Measurements from ENCODE around the gene FUS.

Gene FUS

GRCh38 chr16:31202414-31203375 lies 22.8 kb downstream of the FUS start, which contains the start of gene PYCARD:
Gene PYCARD, minus strand, starts transcription at chr16:31202760. Its CDS starts 70 bp downstream, at chr16:31202690.
- DNase-seq (ENCODE audit: low spot score) = peak; percentile 49

GRCh38 chr16:31204871-31205666 lies 25.1 kb downstream of the FUS start:
- no peak for DNase-seq (ENCODE audit: low spot score)

DNA sequence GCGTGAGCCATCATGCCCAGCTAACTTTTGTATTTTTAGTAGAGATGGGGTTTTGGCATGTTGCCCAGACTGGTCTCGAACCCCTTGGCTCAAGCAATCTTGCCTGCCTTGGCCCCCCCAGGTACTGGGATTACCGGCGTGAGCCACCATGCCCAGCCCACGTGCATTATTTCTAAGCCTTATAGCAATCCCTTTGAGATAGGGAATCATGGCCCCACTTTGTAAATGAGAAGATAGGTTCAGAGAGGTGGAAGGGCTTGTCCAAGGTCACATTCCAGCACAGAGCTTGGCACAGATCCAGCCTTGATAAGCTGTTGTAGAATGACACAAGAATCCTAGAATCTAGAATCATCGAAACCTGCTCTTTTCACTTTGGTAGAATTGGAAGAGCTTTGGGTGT lies 26.8 kb downstream of the FUS start:
- DNase-seq (ENCODE audit: low spot score) = no peak

DNA sequence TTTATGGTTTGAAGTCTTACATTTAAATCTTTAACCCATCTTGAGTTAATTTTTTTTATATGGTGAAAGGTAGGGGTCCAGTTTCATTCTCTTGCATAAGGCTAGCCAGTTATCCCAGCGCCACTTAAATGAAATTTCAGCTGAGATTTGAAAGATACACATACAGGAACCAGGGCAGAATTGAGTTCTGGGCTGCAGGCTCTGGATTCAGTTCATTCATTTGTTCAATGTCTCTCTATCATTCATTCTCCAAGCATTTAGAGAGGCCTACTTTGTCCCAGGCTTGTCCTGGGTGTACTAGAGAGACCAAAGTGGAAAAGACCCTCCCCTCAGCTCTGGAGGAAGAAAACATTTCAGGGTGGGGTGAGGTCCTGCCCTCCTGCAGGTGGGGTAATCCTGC lies 33.4 kb downstream of the FUS start:
- no peak for DNase-seq (ENCODE audit: low spot score)

- no peak for DNase-seq (ENCODE audit: low spot score)
Measured at GRCh38 chr16:31213877-31214707, 34.2 kb downstream of the FUS start, which contains the start of gene TRIM72. Gene TRIM72, plus strand, starts transcription at chr16:31214119. Its CDS starts 620 bp downstream, at chr16:31214739.

DNA sequence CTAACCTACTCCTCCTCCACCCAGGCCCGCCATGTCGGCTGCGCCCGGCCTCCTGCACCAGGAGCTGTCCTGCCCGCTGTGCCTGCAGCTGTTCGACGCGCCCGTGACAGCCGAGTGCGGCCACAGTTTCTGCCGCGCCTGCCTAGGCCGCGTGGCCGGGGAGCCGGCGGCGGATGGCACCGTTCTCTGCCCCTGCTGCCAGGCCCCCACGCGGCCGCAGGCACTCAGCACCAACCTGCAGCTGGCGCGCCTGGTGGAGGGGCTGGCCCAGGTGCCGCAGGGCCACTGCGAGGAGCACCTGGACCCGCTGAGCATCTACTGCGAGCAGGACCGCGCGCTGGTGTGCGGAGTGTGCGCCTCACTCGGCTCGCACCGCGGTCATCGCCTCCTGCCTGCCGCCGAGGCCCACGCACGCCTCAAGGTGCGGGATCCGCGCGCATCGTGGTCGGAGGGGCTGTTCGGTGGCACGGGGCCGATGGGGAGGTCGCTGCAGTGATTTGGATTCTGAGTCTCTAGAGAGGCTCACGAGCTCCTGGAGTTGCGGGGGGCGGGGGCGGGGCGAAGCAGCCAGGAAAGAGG lies 34.9 kb downstream of the FUS start:
- no peak for DNase-seq (ENCODE audit: low spot score)

GRCh38 chr16:31215287-31216162 lies 35.6 kb downstream of the FUS start:
- no peak for DNase-seq (ENCODE audit: low spot score)

GRCh38 chr16:31216422-31217135 lies 36.6 kb downstream of the FUS start, which contains the start of gene PYDC1:
Gene PYDC1, minus strand, starts transcription at chr16:31217135. Its CDS starts 107 bp downstream, at chr16:31217028.
- DNase-seq (ENCODE audit: low spot score) = no peak

DNA sequence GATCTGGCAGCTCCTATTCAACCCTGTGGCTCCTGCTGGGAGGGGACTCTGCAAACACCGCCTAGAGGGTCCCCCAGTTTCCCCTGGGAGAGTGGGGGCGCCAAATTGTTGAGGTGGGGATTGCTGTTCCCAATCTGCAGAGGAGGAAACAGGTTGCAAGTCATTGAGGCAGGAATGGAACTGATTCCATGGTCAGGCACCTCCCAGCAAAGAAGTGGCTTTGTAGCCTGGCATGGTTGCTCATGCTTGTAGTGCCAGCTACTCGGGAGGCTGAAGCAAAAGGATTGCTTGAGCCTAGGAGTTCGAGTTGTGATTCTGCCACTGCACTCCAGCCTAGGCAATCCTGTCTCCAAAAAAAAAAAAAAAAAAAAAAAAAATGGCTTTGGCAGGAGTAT lies 37.2 kb downstream of the FUS start:
- no peak for DNase-seq (ENCODE audit: low spot score)

DNA sequence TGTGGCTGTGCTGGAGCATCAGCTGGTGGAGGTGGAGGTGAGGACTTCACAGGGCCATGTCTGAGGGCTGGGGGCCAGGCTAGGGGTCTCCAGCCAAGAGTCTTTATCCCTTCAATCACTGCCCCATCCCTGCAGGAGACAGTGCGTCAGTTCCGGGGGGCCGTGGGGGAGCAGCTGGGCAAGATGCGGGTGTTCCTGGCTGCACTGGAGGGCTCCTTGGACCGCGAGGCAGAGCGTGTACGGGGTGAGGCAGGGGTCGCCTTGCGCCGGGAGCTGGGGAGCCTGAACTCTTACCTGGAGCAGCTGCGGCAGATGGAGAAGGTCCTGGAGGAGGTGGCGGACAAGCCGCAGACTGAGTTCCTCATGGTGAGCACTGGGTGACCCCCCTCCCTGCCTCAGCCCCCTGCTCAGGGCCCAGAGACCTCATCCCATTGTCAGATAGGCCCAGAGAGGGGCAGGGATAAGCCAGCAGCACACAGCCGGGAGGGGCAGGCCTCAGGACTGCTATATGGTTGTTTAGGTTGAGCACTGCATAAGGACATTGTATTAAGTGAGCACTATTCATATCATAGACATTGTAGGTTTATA lies 39.3 kb downstream of the FUS start:
- DNase-seq (ENCODE audit: low spot score) = no peak

- DNase-seq (ENCODE audit: low spot score) = no peak
Measured at GRCh38 chr16:31221357-31222160, 41.6 kb downstream of the FUS start.

DNA sequence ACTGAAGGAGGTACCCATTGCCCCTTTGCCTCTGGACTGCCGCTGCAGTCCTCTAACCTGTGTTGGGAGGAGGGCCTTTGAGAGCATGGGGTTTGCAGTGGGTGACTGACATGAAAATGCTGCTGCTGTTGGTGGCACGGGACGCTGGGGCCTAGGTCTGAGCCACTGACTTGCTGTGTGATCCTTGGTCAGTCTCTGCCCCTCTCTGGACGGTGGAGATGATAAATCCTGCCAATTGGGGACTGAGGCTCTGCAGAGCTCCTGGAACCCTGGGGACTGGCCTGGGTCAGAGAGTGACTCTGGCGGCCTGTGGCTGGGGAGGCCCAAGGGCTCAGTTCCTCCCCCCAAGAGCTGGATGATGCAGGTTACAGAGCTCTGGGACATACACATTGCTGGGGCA lies 43.1 kb downstream of the FUS start:
- no peak for DNase-seq (ENCODE audit: low spot score)

- DNase-seq (ENCODE audit: low spot score) = no peak
Measured at GRCh38 chr16:31224092-31224955, 44.4 kb downstream of the FUS start.

GRCh38 chr16:31225193-31225592 lies 45.3 kb downstream of the FUS start:
- no peak for DNase-seq (ENCODE audit: low spot score)

DNA sequence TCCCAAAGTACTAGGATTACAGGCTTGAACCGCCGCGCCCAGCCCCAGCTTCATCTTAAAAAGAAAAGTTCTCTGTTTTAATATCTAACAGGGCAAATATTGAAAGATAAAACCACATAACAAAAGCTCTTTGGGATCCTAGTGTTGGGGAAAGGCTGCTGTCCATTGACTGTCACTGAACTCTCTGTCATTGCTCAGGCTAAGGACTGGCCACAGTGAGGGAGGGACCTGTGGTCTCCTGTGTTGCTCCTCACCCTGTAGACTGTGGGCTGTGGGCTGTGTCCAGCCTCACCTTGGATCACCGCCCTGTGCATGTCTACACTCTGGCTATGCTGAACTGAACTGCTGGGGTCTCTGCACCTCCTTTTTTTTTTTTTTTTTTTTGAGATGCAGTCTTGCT lies 48.3 kb downstream of the FUS start:
- DNase-seq (ENCODE audit: low spot score) = no peak

GRCh38 chr16:31229501-31229900 lies 49.6 kb downstream of the FUS start:
- no peak for DNase-seq (ENCODE audit: low spot score)

DNA sequence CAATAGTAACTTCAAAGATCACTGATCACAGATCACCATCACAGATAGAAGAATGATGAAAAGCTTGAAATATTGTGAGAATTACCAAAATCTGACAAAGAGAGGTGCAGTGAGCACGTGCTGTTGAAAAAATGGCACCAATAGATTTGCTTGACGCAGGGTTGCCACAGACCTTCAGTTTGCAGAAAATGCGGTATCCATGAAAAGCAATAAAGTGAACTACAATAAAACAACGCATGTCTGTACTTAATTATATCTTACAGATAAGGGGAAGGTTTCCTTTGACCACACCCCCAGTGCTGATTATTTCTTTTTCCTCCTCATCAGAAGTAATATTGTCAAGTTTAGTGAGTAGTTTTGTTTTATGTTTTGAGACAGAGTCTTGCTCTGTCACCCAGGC lies 58.1 kb downstream of the FUS start:
- no peak for DNase-seq (ENCODE audit: low spot score)

Measured in Ammon's horn (tissue), 1 donor.